DND-41 (cell line): ENCODE data around the gene MAPK13.

ENCODE experiments used
- ATAC-seq: fragments of 200-7000 bp; cut with Tn5 transposase; 3 replicates; pipeline ENCODE4 v1.9.1; 2021; ENCODE audit warnings: low read depth; ENCODE audit not compliant: insufficient read depth
- DNase-seq: peaks from one replicate; pipeline ENCODE4 v3.0.0-alpha.2; 2020
- H2AFZ ChIP-seq: 2 replicates; pipeline ENCODE4 v1.6.0; 2012; ENCODE audit warnings: low read depth, low read length
- H3K27ac ChIP-seq: 2 replicates; pipeline ENCODE4 v1.5.1; 2012; ENCODE audit warnings: low read length, inconsistent platforms
- H3K27me3 ChIP-seq: fragments of 200-600 bp; sonication (generic); 2 replicates; pipeline ENCODE4 v1.6.0; 2012; ENCODE audit warnings: low read length, mild to moderate bottlenecking, inconsistent platforms; ENCODE audit not compliant: insufficient read depth, poor library complexity
- H3K36me3 ChIP-seq: 2 replicates; pipeline ENCODE4 v1.5.1; 2012; ENCODE audit warnings: low read length, inconsistent platforms; ENCODE audit not compliant: insufficient read depth
- H3K4me1 ChIP-seq: 2 replicates; pipeline ENCODE4 v1.5.1; 2012; ENCODE audit warnings: mild to moderate bottlenecking, low read length; ENCODE audit not compliant: insufficient read depth
- H3K4me2 ChIP-seq: 2 replicates; pipeline ENCODE4 v1.6.0; 2012; ENCODE audit warnings: mild to moderate bottlenecking, moderate library complexity, low read length, inconsistent platforms; ENCODE audit not compliant: insufficient read depth
- H3K4me3 ChIP-seq, 2 experiments: fragments of 200-600 bp in 1 of 2; shearing (Covaris generic) in 1 of 2; 2 replicates each; pipeline ENCODE4 v1.5.1; 2012 to 2016; ENCODE audit warnings: inconsistent platforms in 2 of 2, low read length in 2 of 2, mild to moderate bottlenecking in 2 of 2, low read depth in 1 of 2, moderate library complexity in 1 of 2
- H3K79me2 ChIP-seq: 2 replicates; pipeline ENCODE4 v1.6.0; 2012; ENCODE audit warnings: low read length, inconsistent platforms; ENCODE audit not compliant: insufficient read depth
- H3K9ac ChIP-seq: 2 replicates; pipeline ENCODE4 v1.6.0; 2012; ENCODE audit warnings: low read depth, mild to moderate bottlenecking, inconsistent platforms, low read length, moderate library complexity
- H3K9me3 ChIP-seq: 2 replicates; pipeline ENCODE4 v1.5.1; 2012; ENCODE audit warnings: low read length, moderate library complexity, mild to moderate bottlenecking, inconsistent platforms; ENCODE audit not compliant: insufficient read depth, severe bottlenecking
- H4K20me1 ChIP-seq: 2 replicates; pipeline ENCODE4 v1.6.0; 2012; ENCODE audit warnings: low read length; ENCODE audit not compliant: insufficient read depth
- CTCF ChIP-seq: IDR thresholded peaks from 2 replicates; pipeline ENCODE4 v1.5.1; 2012; ENCODE audit warnings: borderline replicate concordance, low read length, moderate library complexity, mild to moderate bottlenecking; ENCODE audit not compliant: poor library complexity, severe bottlenecking; ENCODE audit errors: extremely low read depth
- EZH2 ChIP-seq: IDR thresholded peaks from 3 replicates; pipeline ENCODE4 v1.6.1; 2012; ENCODE audit warnings: borderline replicate concordance, low read depth, mild to moderate bottlenecking, moderate library complexity, low read length, inconsistent platforms; ENCODE audit not compliant: severe bottlenecking

MAPK13 gene

GRCh38 chr6:36116943-36117342 lies 13.4 kb upstream of the MAPK13 start:
- no peak overlapping the region for H3K27ac ChIP-seq
- DNase-seq (no peak), ATAC-seq (no peak)
- H3K4me2 ChIP-seq = no peak overlapping the region
- 0 out of 2 replicates have a peak, but pooled peaks cover 4% of the 10 kb centered on the region for H4K20me1 ChIP-seq
- no peak overlapping the region for H2AFZ ChIP-seq
- no peaks in the 10 kb centered on the region for H3K79me2 ChIP-seq
- H3K36me3 ChIP-seq = peaks cover 18% of the 10 kb centered on the region; the same call in 1 of the 2 replicates
- no peaks in the 10 kb centered on the region for H3K27me3 ChIP-seq
- no peak overlapping the region for H3K4me3 ChIP-seq
- H3K9ac ChIP-seq = no peak overlapping the region
- H3K9me3 ChIP-seq = no peaks in the 10 kb centered on the region
- TF ChIP-seq EZH2 = no peak
- no peak for TF ChIP-seq CTCF
- H3K4me1 ChIP-seq = 0 out of 2 replicates have a peak, but pooled peaks cover 4% of the 10 kb centered on the region

- Histone ChIP-seq H3K36me3 (peaks cover 18% of the 10 kb centered on the region; the same call in 1 of the 2 replicates), H3K27ac (no peak overlapping the region), H3K4me1 (0 out of 2 replicates have a peak, but pooled peaks cover 4% of the 10 kb centered on the region), H3K27me3 (no peaks in the 10 kb centered on the region), H3K9ac (no peak overlapping the region), H3K4me2 (no peak overlapping the region), H2AFZ (no peak overlapping the region), H3K9me3 (no peaks in the 10 kb centered on the region), H4K20me1 (peaks cover 4% of the 10 kb centered on the region; the same call in 1 of the 2 replicates), H3K4me3 (no peak overlapping the region), H3K79me2 (no peaks in the 10 kb centered on the region)
- TF ChIP-seq CTCF = no peak
- no peak for TF ChIP-seq EZH2
- ATAC-seq (no peak), DNase-seq (no peak)
Measured at GRCh38 chr6:36117658-36118549, 12.4 kb upstream of the MAPK13 start.

GRCh38 chr6:36118550-36119107 lies 11.7 kb upstream of the MAPK13 start:
- Histone ChIP-seq H3K9me3 (no peaks in the 10 kb centered on the region), H3K4me3 (no peak overlapping the region), H3K36me3 (peaks cover 18% of the 10 kb centered on the region; the same call in 1 of the 2 replicates), H3K27me3 (no peaks in the 10 kb centered on the region), H3K4me2 (no peak overlapping the region), H4K20me1 (peaks cover 4% of the 10 kb centered on the region; the same call in 1 of the 2 replicates), H3K9ac (no peak overlapping the region), H3K79me2 (no peaks in the 10 kb centered on the region), H2AFZ (no peak overlapping the region), H3K4me1 (peaks cover 7% of the 10 kb centered on the region; the same call in 1 of the 2 replicates), H3K27ac (no peak overlapping the region)
- no peak for ATAC-seq
- no peak for DNase-seq
- no peak for TF ChIP-seq CTCF
- TF ChIP-seq EZH2 = no peak
